WTC11 (cell line): ENCODE measurements around the gene FHIP1A. TPM values are rescaled to one million over a fixed set of nuclear protein-coding genes. Genes with fewer than 3 reads are reported as not detected.
A peak's percentile ranks its signal among the peaks of the same experiment; 100 is the strongest.

Source experiments
- ATAC-seq: fragments of 200-7000 bp; cut with Tn5 transposase; 2 replicates; pipeline ENCODE4 v1.10.0; 2021; ENCODE audit warnings: mild to moderate bottlenecking, moderate library complexity
- CTCF ChIA-PET: fragments of 300-600 bp; sonication (Branson Sonifier 250); formaldehyde crosslinking; loops from one replicate; lab custom pipeline; 2021; ENCODE audit warnings: antibody characterized with exemption; lab: Charles Lee
- POLR2A ChIA-PET: fragments of 350-600 bp; sonication (Branson Sonifier 250); formaldehyde crosslinking; loops from one replicate; lab custom pipeline; 2021; ENCODE audit warnings: antibody characterized with exemption; lab: Charles Lee
- DNase-seq: peaks from one replicate; pipeline ENCODE4 v3.0.0; 2021; ENCODE audit warnings: low spot score
- H3K27ac Mint-ChIP-seq: 2 replicates; pipeline ENCODE4 v1.8.0; 2021; ENCODE audit warnings: mixed read lengths
- H3K27me3 Mint-ChIP-seq: 2 replicates; pipeline ENCODE4 v1.8.0; 2021; ENCODE audit warnings: low read depth, mild to moderate bottlenecking, moderate library complexity, mixed read lengths
- H3K36me3 Mint-ChIP-seq: 2 replicates; pipeline ENCODE4 v1.8.0; 2021; ENCODE audit warnings: mixed read lengths
- H3K4me1 Mint-ChIP-seq: 2 replicates; pipeline ENCODE4 v1.8.0; 2022; ENCODE audit warnings: mixed read lengths
- H3K4me3 Mint-ChIP-seq: 2 replicates; pipeline ENCODE4 v1.8.0; 2021; ENCODE audit warnings: mild to moderate bottlenecking, moderate library complexity, mixed read lengths
- H3K9me3 Mint-ChIP-seq: 2 replicates; pipeline ENCODE4 v1.8.0; 2021; ENCODE audit warnings: mixed read lengths
- ATF2 ChIP-seq: sonication (generic); formaldehyde crosslinking; IDR thresholded peaks from 2 replicates; pipeline ENCODE4 v1.8.1; 2022; ENCODE audit warnings: low read depth, missing genetic modification reagents, borderline replicate concordance
- CBFB ChIP-seq: sonication (generic); formaldehyde crosslinking; IDR thresholded peaks from 2 replicates; pipeline ENCODE4 v1.8.1; 2022; ENCODE audit warnings: mild to moderate bottlenecking, low read depth, missing genetic modification reagents
- CDX4 ChIP-seq: fragments of 250-450 bp; sonication (Bioruptor Pico); IDR thresholded peaks from 2 replicates; pipeline ENCODE4 v1.9.0; 2021; ENCODE audit warnings: moderate library complexity, mild to moderate bottlenecking, inconsistent platforms, borderline replicate concordance
- CREM ChIP-seq: sonication (generic); formaldehyde crosslinking; IDR thresholded peaks from 2 replicates; pipeline ENCODE4 v1.8.1; 2022; ENCODE audit warnings: mild to moderate bottlenecking, missing genetic modification reagents, moderate library complexity
- E2F1 ChIP-seq: sonication (generic); formaldehyde crosslinking; IDR thresholded peaks from 2 replicates; pipeline ENCODE4 v1.8.0; 2022; ENCODE audit warnings: mild to moderate bottlenecking, missing genetic modification reagents
- FOXP1 ChIP-seq: sonication (generic); formaldehyde crosslinking; IDR thresholded peaks from 2 replicates; pipeline ENCODE4 v1.8.0; 2022; ENCODE audit warnings: missing genetic modification reagents, mild to moderate bottlenecking, moderate library complexity, borderline replicate concordance
- NFE2L1 ChIP-seq: sonication (generic); formaldehyde crosslinking; IDR thresholded peaks from 2 replicates; pipeline ENCODE4 v1.8.1; 2023; ENCODE audit warnings: missing genetic modification reagents
- NR1H2 ChIP-seq: sonication (generic); formaldehyde crosslinking; IDR thresholded peaks from 2 replicates; pipeline ENCODE4 v1.9.0; 2021; ENCODE audit warnings: mild to moderate bottlenecking, moderate library complexity, missing genetic modification reagents
- RELA ChIP-seq: sonication (generic); formaldehyde crosslinking; IDR thresholded peaks from 2 replicates; pipeline ENCODE4 v1.8.1; 2022; ENCODE audit warnings: missing genetic modification reagents, mild to moderate bottlenecking, borderline replicate concordance
- SMAD3 ChIP-seq: sonication (generic); formaldehyde crosslinking; IDR thresholded peaks from 2 replicates; pipeline ENCODE4 v1.8.0; 2022; ENCODE audit warnings: missing genetic modification reagents, mild to moderate bottlenecking, borderline replicate concordance
- SMAD4 ChIP-seq: sonication (generic); formaldehyde crosslinking; IDR thresholded peaks from 2 replicates; pipeline ENCODE4 v1.8.0; 2022; ENCODE audit warnings: mild to moderate bottlenecking, missing genetic modification reagents
- TEAD4 ChIP-seq: sonication (generic); formaldehyde crosslinking; IDR thresholded peaks from 2 replicates; pipeline ENCODE4 v1.8.0; 2022; ENCODE audit warnings: mild to moderate bottlenecking, missing genetic modification reagents
- TP53 ChIP-seq: sonication (generic); formaldehyde crosslinking; IDR thresholded peaks from 2 replicates; pipeline ENCODE4 v1.8.1; 2023; ENCODE audit warnings: mild to moderate bottlenecking, missing genetic modification reagents
- USF1 ChIP-seq: sonication (generic); formaldehyde crosslinking; IDR thresholded peaks from 2 replicates; pipeline ENCODE4 v1.8.0; 2022; ENCODE audit warnings: mild to moderate bottlenecking, missing genetic modification reagents
- USF2 ChIP-seq: sonication (generic); formaldehyde crosslinking; IDR thresholded peaks from 2 replicates; pipeline ENCODE4 v1.8.1; 2023; ENCODE audit warnings: mild to moderate bottlenecking, missing genetic modification reagents, moderate library complexity
- ZBTB43 ChIP-seq: sonication (generic); formaldehyde crosslinking; IDR thresholded peaks from 2 replicates; pipeline ENCODE4 v1.8.1; 2023; ENCODE audit warnings: mild to moderate bottlenecking, missing genetic modification reagents
- ZNF138 ChIP-seq: sonication (generic); formaldehyde crosslinking; conservative IDR thresholded peaks from 2 replicates; pipeline ENCODE4 v1.8.1; 2022; ENCODE audit warnings: mild to moderate bottlenecking, moderate library complexity, missing genetic modification reagents
- ZNF263 ChIP-seq: sonication (generic); formaldehyde crosslinking; IDR thresholded peaks from 2 replicates; pipeline ENCODE4 v1.8.1; 2022; ENCODE audit warnings: low read depth, mild to moderate bottlenecking, moderate library complexity, missing genetic modification reagents
- ZNF396 ChIP-seq: fragments of 250-450 bp; sonication (Bioruptor Pico); IDR thresholded peaks from 2 replicates; pipeline ENCODE4 v1.8.0; 2021; ENCODE audit warnings: mild to moderate bottlenecking, moderate library complexity, borderline replicate concordance
- ZNF416 ChIP-seq: fragments of 250-450 bp; sonication (Bioruptor Pico); IDR thresholded peaks from 2 replicates; pipeline ENCODE4 v1.9.0; 2021; ENCODE audit warnings: mild to moderate bottlenecking, inconsistent platforms
- total RNA-seq: library from RNA; stranded (reverse); gene quantifications from 3 replicates; pipeline ENCODE4 v1.2.3, GENCODE V29; 2021
- TF ChIP-seq, protein P1 (sequence below): sonication (generic); formaldehyde crosslinking; IDR thresholded peaks from 2 replicates; pipeline ENCODE4 v1.8.0; 2022; ENCODE audit warnings: mild to moderate bottlenecking, missing genetic modification reagents
- TF ChIP-seq, protein P2 (sequence below): sonication (generic); formaldehyde crosslinking; IDR thresholded peaks from 2 replicates; pipeline ENCODE4 v1.8.1; 2022; ENCODE audit warnings: mild to moderate bottlenecking, moderate library complexity, missing genetic modification reagents
- TF ChIP-seq, protein P3 (sequence below): sonication (generic); formaldehyde crosslinking; IDR thresholded peaks from 2 replicates; pipeline ENCODE4 v1.8.1; 2023; ENCODE audit warnings: mild to moderate bottlenecking, missing genetic modification reagents, moderate library complexity

The FHIP1A gene
- total RNA-seq, 1 experiment from 2014 or later, result 68.6 TPM

DNA sequence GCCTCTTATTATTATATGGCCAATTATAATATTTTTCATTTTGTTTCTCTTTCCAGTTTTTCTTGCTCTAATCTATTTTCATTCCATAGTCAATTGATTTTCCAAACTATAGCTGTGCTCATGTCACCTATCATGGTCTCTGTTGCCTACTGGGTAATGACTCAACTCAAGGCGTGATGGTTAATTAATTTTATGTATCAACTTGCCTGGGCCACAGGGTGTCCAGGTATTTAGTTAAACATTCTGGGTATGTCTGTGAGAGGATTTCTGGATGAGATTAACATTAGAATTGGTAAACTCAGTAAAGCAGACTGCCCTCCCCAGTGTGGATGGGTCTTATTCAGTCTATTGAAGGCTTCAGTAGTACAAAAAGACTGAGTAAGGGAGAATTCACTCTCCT, 9.9 kb downstream of the FHIP1A start:
- Mint-ChIP-seq H3K27ac (0 out of 2 replicates have a peak overlapping the region, but pooled peaks have one; percentile 12), H3K36me3 (peaks cover 4% of the 10 kb centered on the region), H3K27me3 (no peaks in the 10 kb centered on the region), H3K4me3 (no peak overlapping the region), H3K4me1 (peaks cover 58% of the 10 kb centered on the region), H3K9me3 (peaks cover 4% of the 10 kb centered on the region)
- no peak for DNase-seq
- TF ChIP-seq, protein P1, sequence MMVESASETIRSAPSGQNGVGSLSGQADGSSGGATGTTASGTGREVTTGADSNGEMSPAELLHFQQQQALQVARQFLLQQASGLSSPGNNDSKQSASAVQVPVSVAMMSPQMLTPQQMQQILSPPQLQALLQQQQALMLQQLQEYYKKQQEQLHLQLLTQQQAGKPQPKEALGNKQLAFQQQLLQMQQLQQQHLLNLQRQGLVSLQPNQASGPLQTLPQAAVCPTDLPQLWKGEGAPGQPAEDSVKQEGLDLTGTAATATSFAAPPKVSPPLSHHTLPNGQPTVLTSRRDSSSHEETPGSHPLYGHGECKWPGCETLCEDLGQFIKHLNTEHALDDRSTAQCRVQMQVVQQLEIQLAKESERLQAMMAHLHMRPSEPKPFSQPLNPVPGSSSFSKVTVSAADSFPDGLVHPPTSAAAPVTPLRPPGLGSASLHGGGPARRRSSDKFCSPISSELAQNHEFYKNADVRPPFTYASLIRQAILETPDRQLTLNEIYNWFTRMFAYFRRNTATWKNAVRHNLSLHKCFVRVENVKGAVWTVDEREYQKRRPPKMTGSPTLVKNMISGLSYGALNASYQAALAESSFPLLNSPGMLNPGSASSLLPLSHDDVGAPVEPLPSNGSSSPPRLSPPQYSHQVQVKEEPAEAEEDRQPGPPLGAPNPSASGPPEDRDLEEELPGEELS (CRISPR knock-in tag), result no peak
- TF ChIP-seq RELA (CRISPR knock-in tag) (no peak), ZNF416 (CRISPR knock-in tag) (no peak), SMAD3 (CRISPR knock-in tag) (no peak), TP53 (no peak), ZNF396 (no peak), NFE2L1 (CRISPR knock-in tag) (no peak), NR1H2 (CRISPR knock-in tag) (no peak), CBFB (CRISPR knock-in tag) (no peak), ZNF263 (no peak), ATF2 (CRISPR knock-in tag) (no peak), E2F1 (CRISPR knock-in tag) (no peak), TEAD4 (CRISPR knock-in tag) (no peak), SMAD4 (no peak), ZNF138 (CRISPR knock-in tag) (no peak), CREM (no peak), CDX4 (CRISPR knock-in tag) (no peak)
- TF ChIP-seq, protein P2, sequence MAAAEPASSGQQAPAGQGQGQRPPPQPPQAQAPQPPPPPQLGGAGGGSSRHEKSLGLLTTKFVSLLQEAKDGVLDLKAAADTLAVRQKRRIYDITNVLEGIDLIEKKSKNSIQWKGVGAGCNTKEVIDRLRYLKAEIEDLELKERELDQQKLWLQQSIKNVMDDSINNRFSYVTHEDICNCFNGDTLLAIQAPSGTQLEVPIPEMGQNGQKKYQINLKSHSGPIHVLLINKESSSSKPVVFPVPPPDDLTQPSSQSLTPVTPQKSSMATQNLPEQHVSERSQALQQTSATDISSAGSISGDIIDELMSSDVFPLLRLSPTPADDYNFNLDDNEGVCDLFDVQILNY (CRISPR knock-in tag), result no peak
- TF ChIP-seq, protein P3, sequence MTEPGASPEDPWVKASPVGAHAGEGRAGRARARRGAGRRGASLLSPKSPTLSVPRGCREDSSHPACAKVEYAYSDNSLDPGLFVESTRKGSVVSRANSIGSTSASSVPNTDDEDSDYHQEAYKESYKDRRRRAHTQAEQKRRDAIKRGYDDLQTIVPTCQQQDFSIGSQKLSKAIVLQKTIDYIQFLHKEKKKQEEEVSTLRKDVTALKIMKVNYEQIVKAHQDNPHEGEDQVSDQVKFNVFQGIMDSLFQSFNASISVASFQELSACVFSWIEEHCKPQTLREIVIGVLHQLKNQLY (CRISPR knock-in tag), result no peak
- CTCF ChIA-PET, result no interaction called here
- no peak for ATAC-seq
- POLR2A ChIA-PET, result no interaction called here

- Mint-ChIP-seq H3K36me3 (peaks cover 8% of the 10 kb centered on the region), H3K27ac (no peak overlapping the region; the same call in 1 of the 2 replicates), H3K9me3 (peaks cover 17% of the 10 kb centered on the region), H3K4me1 (peaks cover 62% of the 10 kb centered on the region), H3K4me3 (no peak overlapping the region), H3K27me3 (no peaks in the 10 kb centered on the region)
- DNase-seq (no peak), ATAC-seq (no peak)
- CTCF ChIA-PET, result interaction anchor here (1.4 kb wide), 1 partner anchor 184 kb away, joined by 4 read pairs; no protein-coding TSS in a partner anchor
- POLR2A ChIA-PET, result interaction anchor here (0.6 kb wide), 1 partner anchor 36 kb away, joined by 3 read pairs; no protein-coding TSS in a partner anchor
- TF ChIP-seq ZBTB43 (no peak), FOXP1 (CRISPR knock-in tag) (no peak), TP53 (no peak), USF1 (no peak), USF2 (no peak)
These were observed 11.4 kb downstream of the FHIP1A start for GRCh38 chr4:151420250-151420807.
